H4 (cell line): ENCODE results near the gene VRK1. TPM values are rescaled to one million over a fixed set of nuclear protein-coding genes. Genes with fewer than 3 reads are reported as not detected.

ENCODE experiments used
- DNase-seq: peaks from one replicate; pipeline ENCODE4 v3.0.0-alpha.2; 2015; ENCODE audit warnings: low spot score
- total RNA-seq: library from RNA; depleted of rRNA; stranded (reverse); fragments of >200 nt; shearing (Covaris generic); gene quantifications from 2 replicates; pipeline ENCODE4 v1.2.3, GENCODE V29; 2014

The VRK1 gene
- total RNA-seq, 1 experiment from 2014 or later = 83.5 TPM

- no peak for DNase-seq
Observed at GRCh38 chr14:96823652-96824051, 26.5 kb downstream of the VRK1 start.

- DNase-seq = no peak
Observed at GRCh38 chr14:96824283-96824682, 27.1 kb downstream of the VRK1 start.

- no peak for DNase-seq
Observed at GRCh38 chr14:96826818-96827217, 29.6 kb downstream of the VRK1 start.

- DNase-seq = no peak
Observed at GRCh38 chr14:96827290-96827689, 30.1 kb downstream of the VRK1 start.

- no peak for DNase-seq
Observed at GRCh38 chr14:96829791-96830190, 32.6 kb downstream of the VRK1 start.

DNA sequence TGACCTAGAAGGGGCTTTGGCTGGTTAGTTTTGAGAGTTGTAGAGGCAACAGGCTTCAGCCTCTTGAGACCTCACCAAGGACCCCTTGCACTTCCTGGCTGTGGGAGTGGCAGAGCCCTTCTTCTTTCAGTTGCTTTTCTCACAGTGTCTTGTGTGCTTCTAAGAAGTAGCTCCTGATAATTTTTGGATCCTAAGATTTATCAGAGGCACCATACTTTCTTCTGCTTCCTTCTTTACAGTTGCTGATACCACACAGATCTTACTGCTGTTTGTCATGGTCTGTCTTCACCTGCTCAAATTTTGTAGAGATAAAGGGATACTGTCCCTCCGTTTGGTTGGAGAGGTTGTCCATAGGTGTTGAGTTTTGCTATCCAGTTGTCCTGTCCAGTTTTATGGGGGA, 33.8 kb downstream of the VRK1 start:
- DNase-seq = no peak

DNA sequence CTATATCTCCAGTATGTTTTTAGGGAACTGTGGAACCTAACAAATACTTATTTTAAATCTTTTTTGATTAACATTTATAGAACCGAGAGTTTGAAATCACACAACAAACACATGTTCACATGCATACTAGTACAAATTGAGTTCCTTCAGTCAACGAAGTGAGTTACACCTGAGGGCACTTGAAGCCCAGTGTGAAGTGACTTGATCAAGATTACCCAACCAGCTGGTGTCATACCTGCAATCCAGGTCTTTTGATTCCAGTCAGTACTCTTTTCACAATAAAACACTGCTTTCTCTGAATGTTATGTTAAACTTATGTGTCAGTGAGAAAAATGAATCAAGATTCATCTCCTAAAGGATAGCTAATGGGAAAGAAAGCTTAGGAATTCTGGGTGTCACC, 35.2 kb downstream of the VRK1 start:
- no peak for DNase-seq

DNA sequence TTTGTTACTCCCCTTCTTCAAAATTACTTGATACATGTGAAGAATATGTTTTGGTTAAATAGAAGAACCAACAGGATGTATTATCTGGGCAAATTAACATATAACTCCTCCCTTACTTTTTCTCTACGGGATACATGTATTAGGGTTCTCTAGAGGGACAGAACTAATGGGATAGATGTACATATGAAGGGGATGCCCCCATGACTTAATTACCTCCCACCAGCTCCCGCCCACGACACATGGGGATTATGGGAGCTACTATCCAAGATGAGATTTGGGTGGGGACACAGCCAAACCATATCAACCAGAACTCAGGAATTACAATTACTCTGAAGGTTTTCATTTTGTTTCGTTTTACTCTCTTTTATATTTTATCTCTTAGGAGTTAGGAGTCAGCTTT, 41.3 kb downstream of the VRK1 start:
- DNase-seq = no peak

- no peak for DNase-seq
Observed at GRCh38 chr14:96839251-96839650, 42.1 kb downstream of the VRK1 start.

- DNase-seq = no peak
Observed at GRCh38 chr14:96843137-96843536, 46.0 kb downstream of the VRK1 start.

- DNase-seq = no peak
Observed at GRCh38 chr14:96844857-96845570, 47.8 kb downstream of the VRK1 start.

DNA sequence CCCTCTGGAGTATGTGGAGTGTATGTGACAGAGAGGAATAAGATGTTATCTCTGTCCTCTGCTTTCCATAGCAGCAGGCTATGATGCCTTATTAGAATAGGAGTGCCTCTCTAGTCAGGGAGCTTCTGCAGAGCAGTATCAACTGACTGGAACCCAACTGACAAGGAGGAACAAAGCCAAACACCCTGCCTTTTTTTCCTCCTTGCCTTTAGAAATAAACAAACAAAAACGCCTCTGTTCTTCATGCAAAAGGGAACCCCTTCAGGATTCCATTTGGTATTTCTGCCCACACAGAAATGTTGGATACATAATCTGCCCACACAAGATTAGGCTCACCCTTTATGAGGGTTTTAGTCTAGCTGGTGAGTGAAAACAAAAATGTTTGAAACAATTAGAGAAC, 50.3 kb downstream of the VRK1 start:
- DNase-seq = no peak

DNA sequence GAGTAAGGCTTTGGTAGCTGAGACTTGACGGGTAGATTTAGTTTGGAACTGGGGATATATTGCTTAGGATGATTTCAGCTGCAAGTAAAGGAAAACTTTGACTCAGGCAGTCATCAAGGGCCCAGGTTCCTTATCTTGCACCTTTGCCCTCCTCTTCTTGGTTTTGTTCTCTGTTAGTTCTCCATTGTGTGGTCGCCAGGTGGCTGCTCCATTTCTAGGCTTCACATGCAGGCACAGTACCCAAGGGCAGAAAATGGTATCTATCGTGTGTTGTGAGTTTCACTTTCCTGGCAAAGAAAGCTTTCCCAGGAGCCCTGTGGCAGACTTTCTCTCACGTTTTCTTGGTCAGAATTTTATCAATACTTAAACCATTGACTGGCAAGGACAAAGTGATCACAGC, 50.8 kb downstream of the VRK1 start:
- no peak for DNase-seq

DNA sequence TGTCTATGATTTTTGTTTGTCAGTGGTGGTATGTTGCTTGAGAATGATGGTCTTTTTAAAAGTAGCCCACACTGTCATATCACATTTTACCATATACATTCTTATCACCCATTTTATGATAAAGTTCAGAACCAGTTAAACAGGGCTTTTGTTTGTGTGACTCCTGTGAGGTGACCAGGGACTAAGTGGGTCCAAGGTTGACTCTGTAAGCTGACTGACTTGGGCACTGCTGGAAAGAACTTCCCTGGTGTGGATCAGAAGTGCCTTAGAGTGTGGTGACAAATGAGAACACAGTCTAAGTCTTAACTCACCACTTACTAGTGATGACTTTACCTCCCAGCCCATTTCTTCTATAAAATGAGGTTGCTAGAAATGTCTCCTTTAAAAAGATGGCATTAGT, 52.6 kb downstream of the VRK1 start:
- no peak for DNase-seq

DNA sequence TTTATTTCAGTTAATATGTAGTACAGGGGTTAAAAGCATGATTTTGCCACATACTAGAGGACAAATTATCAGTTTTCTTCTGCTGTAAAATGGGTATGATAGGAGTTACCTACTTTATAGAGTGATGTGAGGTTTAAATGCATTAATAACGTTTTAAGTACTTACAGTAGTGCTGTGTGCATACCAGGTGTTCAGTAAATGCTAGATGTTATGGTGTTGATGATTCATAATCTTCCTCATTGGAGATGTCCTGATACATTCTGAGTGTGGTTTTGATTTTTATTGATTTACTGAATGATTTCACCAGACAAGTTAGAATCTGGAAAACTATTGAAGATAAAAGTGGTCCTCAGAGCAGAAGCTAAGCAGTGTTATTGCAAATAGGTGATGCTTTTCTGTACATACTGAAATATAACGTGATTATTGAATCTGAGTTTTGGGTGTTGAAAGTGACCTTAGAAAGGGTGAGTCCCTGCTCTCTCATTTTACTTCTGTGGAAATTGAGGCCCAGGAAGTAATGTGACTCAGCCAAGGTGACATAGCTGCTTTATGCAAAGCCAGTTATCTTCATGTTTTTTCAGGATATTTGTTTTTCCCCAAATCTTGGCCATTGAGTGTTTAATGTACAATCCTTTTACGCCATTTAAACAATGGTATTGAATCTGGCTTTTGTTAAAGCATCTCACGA, 54.7 kb downstream of the VRK1 start:
- DNase-seq = no peak

DNA sequence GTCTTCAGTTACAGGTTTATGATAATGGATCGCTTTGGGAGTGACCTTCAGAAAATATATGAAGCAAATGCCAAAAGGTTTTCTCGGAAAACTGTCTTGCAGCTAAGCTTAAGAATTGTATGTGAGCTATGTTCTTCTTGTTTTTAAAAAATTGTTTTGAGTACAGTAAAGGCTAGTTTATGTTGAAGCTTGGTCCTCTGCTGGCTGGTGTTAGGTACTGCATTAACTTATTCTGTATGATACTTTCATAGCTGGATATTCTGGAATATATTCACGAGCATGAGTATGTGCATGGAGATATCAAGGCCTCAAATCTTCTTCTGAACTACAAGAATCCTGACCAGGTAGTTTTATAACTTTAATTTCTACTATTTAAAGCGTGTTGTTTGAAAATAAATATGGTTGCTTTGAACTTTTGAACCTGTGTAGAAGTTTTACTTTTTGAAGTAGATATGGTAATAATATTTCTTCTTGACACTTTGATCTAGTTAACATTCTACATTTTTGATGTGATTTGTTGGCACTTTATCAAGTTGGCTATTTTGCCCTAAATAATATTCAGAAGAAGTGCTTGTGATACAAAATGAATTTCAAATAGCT, 55.7 kb downstream of the VRK1 start:
- DNase-seq = peak; percentile 16

GRCh38 chr14:96858643-96859042, 61.5 kb downstream of the VRK1 start:
- no peak for DNase-seq

DNA sequence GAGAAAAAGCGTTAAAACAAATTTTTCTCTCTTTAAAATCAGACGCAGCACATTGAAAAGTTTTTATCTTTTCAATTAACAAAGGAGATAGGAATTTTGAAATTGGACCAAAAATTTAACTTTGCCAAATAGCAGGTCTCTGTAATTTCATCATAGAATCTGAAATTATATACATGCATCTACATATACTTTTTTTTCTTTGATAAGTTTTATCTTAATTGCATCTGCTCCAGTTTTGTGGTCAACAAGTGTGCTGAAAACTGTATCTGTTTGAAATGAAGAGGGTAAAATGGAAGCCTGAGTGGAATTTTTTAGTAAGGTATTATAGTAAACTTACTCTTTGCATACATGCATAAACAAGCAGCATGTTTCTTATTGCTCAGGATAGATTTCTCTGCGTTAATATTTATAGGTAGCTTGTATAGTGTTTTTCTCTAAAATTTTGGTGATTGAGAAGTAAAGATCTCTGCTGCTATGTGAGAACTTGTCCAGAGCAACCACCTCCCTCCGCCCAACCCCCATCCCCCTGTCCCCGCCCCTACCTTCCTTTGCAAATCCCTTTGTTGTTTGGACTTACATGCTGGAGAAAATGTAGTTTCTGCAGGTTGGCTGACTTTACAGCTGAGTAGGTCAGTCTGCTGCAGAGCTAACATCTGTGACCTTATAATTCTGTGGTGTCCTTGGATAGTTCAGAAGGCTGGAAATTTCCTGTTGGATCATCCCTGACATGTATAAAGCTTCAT, 64.6 kb downstream of the VRK1 start:
- no peak for DNase-seq

DNA sequence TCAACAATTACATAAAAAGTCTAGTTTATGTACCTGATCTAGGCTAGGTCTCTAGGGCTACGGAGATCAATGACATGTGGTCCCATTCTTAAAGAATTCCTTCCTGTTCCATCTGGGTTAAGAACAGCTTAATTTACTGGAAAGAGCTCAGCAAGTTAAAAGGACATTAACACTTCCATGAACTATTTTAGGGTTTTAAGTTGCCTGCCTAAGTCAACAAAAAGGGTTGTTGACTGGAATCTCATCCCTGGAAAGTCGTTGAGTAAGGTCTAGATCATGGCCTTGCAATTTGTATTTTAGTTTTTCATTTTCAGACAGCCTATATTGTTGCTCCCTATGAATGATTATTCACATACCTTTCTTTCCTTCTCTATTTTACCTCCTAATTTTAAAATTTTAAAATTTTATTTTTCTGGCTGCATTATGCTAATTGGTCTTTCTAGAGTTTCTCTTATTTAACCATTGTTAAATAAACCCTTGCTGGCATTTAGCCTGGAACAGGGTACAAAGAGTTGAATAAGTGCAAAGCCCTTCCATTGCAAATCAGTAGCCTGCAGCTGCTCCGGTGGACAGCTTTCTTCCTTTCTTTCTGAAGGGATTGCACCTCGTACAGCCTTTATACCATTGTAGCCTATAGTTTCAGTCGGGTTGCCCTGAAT, 66.3 kb downstream of the VRK1 start:
- no peak for DNase-seq

- DNase-seq = no peak
Observed at GRCh38 chr14:96863986-96864330, 66.8 kb downstream of the VRK1 start.

DNA sequence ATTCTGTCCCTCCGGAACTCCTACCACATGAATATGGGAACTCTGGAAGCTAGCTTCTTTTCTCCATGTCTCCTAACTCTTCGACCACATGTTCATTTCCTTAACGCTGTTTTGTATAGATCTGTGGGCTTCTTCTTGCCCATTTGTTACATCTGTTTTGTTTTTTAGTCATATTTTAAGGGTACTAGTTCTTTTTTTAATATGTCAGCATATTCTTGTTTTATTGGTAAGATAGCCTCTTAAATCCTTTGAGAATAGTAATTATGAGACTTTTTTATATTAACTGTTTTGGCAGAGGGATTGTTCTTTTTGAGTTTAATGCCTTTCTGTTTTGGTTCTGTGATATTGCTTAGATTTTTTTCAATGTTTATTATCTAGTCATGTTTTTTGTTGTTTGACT, 70.5 kb downstream of the VRK1 start:
- DNase-seq = no peak

DNA sequence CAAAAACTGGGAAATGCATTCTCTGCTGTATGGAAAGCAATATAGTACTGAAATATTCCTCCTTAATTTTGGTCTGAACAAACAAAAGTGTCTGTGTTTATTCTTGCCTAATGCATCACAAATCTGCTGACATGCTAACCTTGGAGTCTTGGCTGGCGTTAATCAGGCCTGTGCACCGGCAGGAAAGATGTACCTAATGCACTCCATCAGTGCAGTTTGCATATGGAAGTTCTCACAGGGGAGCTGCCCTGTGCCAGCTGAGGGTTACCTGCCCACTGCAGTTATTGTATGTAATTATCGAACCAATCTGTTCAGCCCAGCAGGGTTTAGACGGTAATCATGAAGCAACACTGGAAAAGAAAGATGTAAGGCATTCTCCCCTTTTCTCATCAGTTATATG, 76.9 kb downstream of the VRK1 start:
- no peak for DNase-seq
